K562 (cell line): ENCODE measurements around the gene LZTS2. TPM values are rescaled to one million over a fixed set of nuclear protein-coding genes. Genes with fewer than 3 reads are reported as not detected.

Source experiments
- ATAC-seq: fragments of 200-7000 bp; cut with Tn5 transposase; 3 replicates; pipeline ENCODE4 v1.9.1; 2020; ENCODE audit warnings: moderate library complexity
- BruUV-seq: library from RNA; stranded (reverse); fragments of 400-500 nt; replicated peaks from 2 replicates; lab custom pipeline; 2021; lab: Mats Ljungman, UMichigan
- CTCF ChIA-PET: fragments of 300-600 bp; formaldehyde crosslinking; extraction: SDS; loops from one replicate; lab custom pipeline; 2021; ENCODE audit warnings: low intra/inter-chr PET ratio; lab: Yijun Ruan, JAX
- POLR2A ChIA-PET: fragments of 300-600, 350-650 bp; sonication (Branson Sonifier 250); formaldehyde crosslinking; extraction: SDS; loops from one replicate; lab custom pipeline; 2021; ENCODE audit warnings: antibody characterized with exemption, inconsistent platforms; lab: Yijun Ruan, JAX
- DNase-seq, 4 experiments: peaks; one replicate each; pipeline versions ENCODE4 v3.0.0 to v3.0.0-alpha.2; 2011 to 2018; ENCODE audit warnings: low spot score in 3 of 4, mixed read lengths in 3 of 4; ENCODE audit errors: extremely low read depth in 1 of 4
- FAIRE-seq: peaks from 2 replicates; lab custom pipeline; 2011; peaks lifted over from hg19 to GRCh38; lab: Jason Lieb, UNC
- H2AFZ ChIP-seq: 2 replicates; pipeline ENCODE4 v1.6.0; 2011; ENCODE audit warnings: low read depth, low read length, control low read depth, inconsistent platforms
- H3K27ac ChIP-seq: fragments of 200-600 bp; 3 replicates; pipeline ENCODE4 v1.8.0; 2011; ENCODE audit warnings: low read depth, mild to moderate bottlenecking, control low read depth, inconsistent platforms, low read length, moderate library complexity, mixed read lengths; ENCODE audit errors: extremely low read depth
- H3K27me3 ChIP-seq, 2 experiments: fragments of 300-600 bp in 1 of 2; 2 replicates in 1 of 2; 3 replicates in 1 of 2; pipeline versions ENCODE4 v1.6.0 to v1.8.0; 2011; ENCODE audit warnings: inconsistent platforms in 2 of 2, low read length in 2 of 2, mild to moderate bottlenecking in 1 of 2, mixed read lengths in 1 of 2, moderate library complexity in 1 of 2; ENCODE audit not compliant: control insufficient read depth in 2 of 2, insufficient read depth in 2 of 2
- H3K36me3 ChIP-seq: fragments of 300-600 bp; 3 replicates; pipeline ENCODE4 v1.8.0; 2011; ENCODE audit warnings: mild to moderate bottlenecking, low read length, inconsistent platforms; ENCODE audit not compliant: control insufficient read depth, insufficient read depth
- H3K4me1 ChIP-seq, 2 experiments: fragments of 200-600 bp in 1 of 2; replicated peaks in 1 of 2; 2 replicates in 1 of 2; 3 replicates in 1 of 2; pipeline versions ENCODE4 v1.5.1 to v1.8.0; 2011; ENCODE audit warnings: inconsistent platforms in 2 of 2, low read length in 2 of 2, mild to moderate bottlenecking in 1 of 2, mixed read lengths in 1 of 2, moderate library complexity in 1 of 2; ENCODE audit not compliant: control insufficient read depth in 2 of 2, insufficient read depth in 2 of 2
- H3K4me2 ChIP-seq: 2 replicates; pipeline ENCODE4 v1.6.1; 2011; ENCODE audit warnings: low read length, control low read depth, inconsistent platforms, mixed read lengths; ENCODE audit not compliant: insufficient read depth
- H3K4me3 ChIP-seq: fragments of 200-600 bp; sonication (generic), shearing (Covaris generic); 2 replicates; pipeline ENCODE4 v1.5.1; 2016; ENCODE audit warnings: control low read depth, inconsistent platforms
- H3K79me2 ChIP-seq: fragments of 200-600 bp; 3 replicates; pipeline ENCODE4 v1.8.0; 2011; ENCODE audit warnings: low read length, inconsistent platforms; ENCODE audit not compliant: control insufficient read depth, insufficient read depth
- H3K9ac ChIP-seq, 2 experiments: 2 replicates each; pipeline versions ENCODE4 v1.6.0 to v1.6.1; 2011; ENCODE audit warnings: low read depth in 2 of 2, low read length in 2 of 2, control low read depth in 1 of 2, inconsistent platforms in 1 of 2, mild to moderate bottlenecking in 1 of 2, mixed read lengths in 1 of 2; ENCODE audit not compliant: insufficient read depth in 1 of 2
- H3K9me1 ChIP-seq: one replicate; pipeline ENCODE4 v1.6.0; 2011; ENCODE audit warnings: inconsistent platforms, mild to moderate bottlenecking, low read length, moderate library complexity; ENCODE audit not compliant: control insufficient read depth, insufficient read depth
- H3K9me3 ChIP-seq: replicated peaks from 2 replicates; pipeline ENCODE4 v1.5.1; 2011; ENCODE audit warnings: low read depth, low read length, inconsistent platforms; ENCODE audit not compliant: control insufficient read depth, insufficient read depth
- H4K20me1 ChIP-seq: replicated peaks from 2 replicates; pipeline ENCODE4 v1.6.1; 2011; ENCODE audit warnings: low read length, inconsistent platforms, mixed read lengths; ENCODE audit not compliant: control insufficient read depth, insufficient read depth
- ARID3A ChIP-seq: IDR thresholded peaks from 2 replicates; pipeline ENCODE4 v1.6.1; 2012; ENCODE audit warnings: low read depth, low read length, improper control_type of control experiment, borderline replicate concordance
- DMBX1 ChIP-seq: fragments of 250-450 bp; sonication (Bioruptor Pico); IDR thresholded peaks from 2 replicates; pipeline ENCODE4 v1.8.0; 2022; ENCODE audit warnings: inconsistent platforms, mild to moderate bottlenecking, moderate library complexity, borderline replicate concordance
- FOXK2 ChIP-seq, 2 experiments: fragments of 450-650 bp; IDR thresholded peaks in 1 of 2; conservative IDR thresholded peaks in 1 of 2; 2 replicates each; pipeline ENCODE4 v1.6.1; 2016; ENCODE audit warnings: low read depth in 2 of 2, mild to moderate bottlenecking in 1 of 2
- MTF1 ChIP-seq: fragments of 250-450 bp; sonication (Bioruptor Pico); IDR thresholded peaks from 2 replicates; pipeline ENCODE4 v1.9.0; 2021; ENCODE audit warnings: moderate library complexity, mild to moderate bottlenecking, inconsistent platforms, borderline replicate concordance
- NBN ChIP-seq: fragments of 450-650 bp; IDR thresholded peaks from 2 replicates; pipeline ENCODE4 v1.6.1; 2016; ENCODE audit warnings: low read depth, mild to moderate bottlenecking
- PHF20 ChIP-seq: fragments of 450-650 bp; IDR thresholded peaks from 2 replicates; pipeline ENCODE4 v1.6.1; 2018; ENCODE audit not compliant: partially characterized antibody
- POLR2G ChIP-seq: fragments of 200-400 bp; formaldehyde crosslinking; IDR thresholded peaks from 2 replicates; pipeline ENCODE4 v1.6.1; 2017; ENCODE audit warnings: low read depth, mild to moderate bottlenecking, antibody characterized with exemption, low read length, moderate library complexity
- RBM14 ChIP-seq: fragments of 200-400 bp; formaldehyde crosslinking; IDR thresholded peaks from 2 replicates; pipeline ENCODE4 v1.6.1; 2018; ENCODE audit warnings: low read depth, mild to moderate bottlenecking, low read length, moderate library complexity, borderline replicate concordance; ENCODE audit not compliant: insufficient read depth
- TRIM28 ChIP-seq: fragments of 450-650 bp; IDR thresholded peaks from 2 replicates; pipeline ENCODE4 v1.6.1; 2017
- TSHZ1 ChIP-seq: fragments of 250-450 bp; sonication (Bioruptor Pico); IDR thresholded peaks from 2 replicates; pipeline ENCODE4 v1.4.0; 2020; ENCODE audit warnings: mild to moderate bottlenecking, moderate library complexity
- ZNF124 ChIP-seq: sonication (generic); formaldehyde crosslinking; IDR thresholded peaks from 2 replicates; pipeline ENCODE4 v1.8.1; 2022; ENCODE audit warnings: missing genetic modification reagents
- ZNF140 ChIP-seq: fragments of 250-450 bp; sonication (Bioruptor Pico); IDR thresholded peaks from 2 replicates; pipeline ENCODE4 v1.8.0; 2021; ENCODE audit warnings: moderate library complexity, mild to moderate bottlenecking, inconsistent platforms
- ZNF639 ChIP-seq, 2 experiments: fragments of 200-800 bp in 1 of 2; sonication (Bioruptor generic) in 1 of 2; sonication (generic) in 1 of 2; formaldehyde crosslinking in 1 of 2; IDR thresholded peaks in 1 of 2; conservative IDR thresholded peaks in 1 of 2; 2 replicates each; pipeline versions ENCODE4 v1.5.0 to v1.6.1; 2016 to 2020; ENCODE audit warnings: missing compliant biosample characterization in 1 of 2, missing genetic modification characterization in 1 of 2, missing genetic modification reagents in 1 of 2
- WGBS: fragments of 100-300 bp; shearing (Covaris generic); methylation state at CpG from one replicate; pipeline ENCODE4 v1.1.6; 2016; ENCODE audit warnings: low coverage, mixed read lengths; ENCODE audit not compliant: insufficient coverage; ENCODE audit errors: missing lambda C conversion rate; 5-methylcytosine and 5-hydroxymethylcytosine counted together
- in situ Hi-C: fragments of 300-500 bp; cut with MboI; formaldehyde crosslinking; loops from 4 replicates; pipeline ENCODE4 v1.15.0; 2018; ENCODE audit warnings: inconsistent platforms, mixed read lengths
- intact Hi-C: fragments of 100-400 bp; cut with micrococcal nuclease; formaldehyde crosslinking; loops from 2 replicates; pipeline ENCODE4 v1.14.2; 2022
- polyA plus RNA-seq, 8 experiments: library from polyadenylated mRNA; depleted of rRNA in 4 of 8; stranded (reverse) in 5 of 8; unstranded in 3 of 8; fragments of >200 nt; fragmentation: Nextera tagmentation in 2 of 8; fragmentation: Illumina TruSeq in 1 of 8; extraction: Ambion mirVana in 2 of 8; extraction: Trizol in 1 of 8; gene quantifications; 2 replicates each; pipeline versions ENCODE4 v1.2.1 to v1.2.3, GENCODE V29; 2011 to 2014; ENCODE audit warnings: inconsistent platforms in 1 of 8, missing spikeins in 1 of 8
- total RNA-seq, 7 experiments: library from RNA; depleted of rRNA in 6 of 7; stranded (reverse); fragments of >200 nt in 6 of 7; fragmentation: Illumina TruSeq in 2 of 7; extraction: Trizol in 2 of 7; gene quantifications; 2 replicates each; pipeline versions ENCODE4 v1.2.1 to v1.2.3, GENCODE V29; 2011 to 2021; ENCODE audit warnings: low replicate concordance in 1 of 7

Gene LZTS2
- total and polyA plus RNA-seq, 9 of the 15 experiments (the other 6 are each of a cell fraction or from before 2014, with no cell fraction given) = 0.23 to 42.5 (median 14.7) TPM

- BruUV-seq = TSS peak; percentile 83
- no peaks in the 10 kb centered on the region for H3K9me3 ChIP-seq
- no peaks in the 10 kb centered on the region for H3K9me1 ChIP-seq
- ATAC-seq (peak; percentile 28), FAIRE-seq (peak; percentile 37), DNase-seq (no peak)
- peak overlapping the region; percentile 97 for H3K4me2 ChIP-seq
- H3K9ac ChIP-seq = peak overlapping the region; percentile 95 to 99
- peaks cover 6% of the 10 kb centered on the region; the same call in 1 of the 2 replicates for H4K20me1 ChIP-seq
- peaks cover 16 to 21% of the 10 kb centered on the region in 2 experiments; a peak in 4 of 5 replicates for H3K4me1 ChIP-seq
- H2AFZ ChIP-seq = peak overlapping the region; percentile 98
- in situ Hi-C loops (loop anchor here (25.0 kb wide), 1 partner anchor 1050 kb away; no protein-coding TSS in a partner anchor), intact Hi-C loops (no loop called here)
- H3K27ac ChIP-seq = peak overlapping the region; percentile 87
- WGBS = under 1% methylated on average over 13 of the region's 15 CpGs
- H3K4me3 ChIP-seq = peak overlapping the region; percentile 95
- H3K79me2 ChIP-seq = peaks cover 59% of the 10 kb centered on the region
- H3K27me3 ChIP-seq = no peaks in the 10 kb centered on the region
- H3K36me3 ChIP-seq = peaks cover 54% of the 10 kb centered on the region; the same call in 2 of the 3 replicates
- CTCF ChIA-PET = no interaction called here
- POLR2A ChIA-PET = interaction anchor here (1.0 kb wide), 1 partner anchor 48 kb away, joined by 4 read pairs; no protein-coding TSS in a partner anchor
- TF ChIP-seq POLR2G = no peak
- TF ChIP-seq ZNF639 (CRISPR knock-in tag; conservative IDR thresholded peaks at IDR 0.05 in 1 of 2, IDR thresholded peaks at IDR 0.05 in 1 of 2) = no peak
- no peak for TF ChIP-seq DMBX1
- no peak for TF ChIP-seq ZNF124 (CRISPR knock-in tag)
- no peak for TF ChIP-seq RBM14
- no peak for TF ChIP-seq MTF1
- no peak for TF ChIP-seq ZNF140 (CRISPR knock-in tag)
- no peak for TF ChIP-seq TSHZ1 (CRISPR knock-in tag)
- TF ChIP-seq PHF20 = no peak
- TF ChIP-seq ARID3A = no peak
- no peak for TF ChIP-seq NBN
- TF ChIP-seq TRIM28 = no peak
- TF ChIP-seq FOXK2 (conservative IDR thresholded peaks at IDR 0.05 in 1 of 2, IDR thresholded peaks at IDR 0.05 in 1 of 2; ENCODE audit: low read depth in 2 of 2) = 0 out of 4 replicates have a peak, but pooled peaks of 1 of the 2 experiments have one; percentile 5
Observed at GRCh38 chr10:100987685-100988049, 11.9 kb upstream of the LZTS2 start.
